AML-193 (cell line): ENCODE measurements around the gene MDFIC2.
A peak's percentile ranks its signal among the peaks of the same experiment; 100 is the strongest.
"Not testable (repeated sequence)": the region's sequence is repeated elsewhere in the genome, so short reads cannot be mapped to it uniquely, and the experiment has no call there.

Experiments
- DNase-seq, 2 experiments: peaks; one replicate each; lab custom pipeline; 2025; lab: John Stamatoyannopoulos, UW

The MDFIC2 gene

DNA sequence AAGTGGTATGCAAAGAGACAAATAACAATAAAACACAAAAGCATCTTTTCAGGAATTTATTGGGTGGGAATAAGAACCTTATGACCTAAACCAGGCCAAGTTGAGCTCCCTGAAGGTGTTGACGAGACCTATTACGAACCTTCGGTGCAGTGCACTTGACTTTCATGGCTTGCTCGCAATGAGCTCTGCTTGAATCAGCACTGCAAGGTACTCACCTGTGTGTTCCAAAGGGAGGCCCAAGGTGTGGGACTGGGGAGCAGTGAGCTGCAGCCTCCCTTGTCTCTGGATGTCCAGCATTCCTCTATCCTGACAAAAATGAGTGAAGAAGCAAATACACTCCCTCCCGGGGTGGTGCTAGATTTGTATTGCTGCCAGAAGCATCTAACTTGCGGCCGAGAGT lies at the start of gene MDFIC2:
TSS of gene MDFIC2 (minus strand) at position 303 of the 400 bp plus-strand sequence. CDS start 665 bp downstream, outside the sequence.
- no peak for DNase-seq

DNA sequence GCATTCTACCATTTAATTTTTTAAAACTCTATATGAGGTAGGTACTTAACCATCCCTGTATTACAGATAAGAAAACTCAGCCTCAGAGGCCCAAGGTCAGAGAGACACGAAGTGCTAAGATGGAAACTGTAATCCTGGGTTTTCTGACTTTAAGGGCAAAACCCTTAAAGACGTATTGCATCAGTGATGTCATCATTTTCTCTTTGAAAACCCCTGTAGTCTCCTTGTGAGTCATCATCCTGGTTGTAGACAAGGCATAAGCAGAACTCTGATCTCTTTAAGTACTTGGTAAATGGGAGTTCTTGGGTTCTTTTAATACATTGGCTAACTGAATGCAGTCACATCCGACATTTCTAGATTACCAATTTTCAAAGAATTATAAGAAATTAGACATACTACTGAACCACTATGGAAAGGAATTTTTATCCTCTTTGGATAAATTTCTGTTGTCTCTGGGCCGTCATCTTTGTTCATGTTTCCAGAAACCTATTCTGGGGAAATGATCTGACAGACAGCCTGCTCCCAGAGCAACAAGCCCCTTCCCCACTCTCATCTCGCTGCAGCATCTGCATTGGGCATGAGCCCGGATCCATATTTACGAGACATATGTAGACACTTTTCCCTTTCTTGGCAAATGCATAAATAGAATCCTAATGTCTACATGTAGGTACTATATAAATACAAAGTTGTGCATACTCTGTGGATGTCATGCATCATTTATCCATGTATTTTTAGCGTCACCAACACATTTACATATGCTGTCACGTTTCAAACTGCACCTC lies 48.7 kb upstream of the MDFIC2 start:
- DNase-seq, result no peak

DNA sequence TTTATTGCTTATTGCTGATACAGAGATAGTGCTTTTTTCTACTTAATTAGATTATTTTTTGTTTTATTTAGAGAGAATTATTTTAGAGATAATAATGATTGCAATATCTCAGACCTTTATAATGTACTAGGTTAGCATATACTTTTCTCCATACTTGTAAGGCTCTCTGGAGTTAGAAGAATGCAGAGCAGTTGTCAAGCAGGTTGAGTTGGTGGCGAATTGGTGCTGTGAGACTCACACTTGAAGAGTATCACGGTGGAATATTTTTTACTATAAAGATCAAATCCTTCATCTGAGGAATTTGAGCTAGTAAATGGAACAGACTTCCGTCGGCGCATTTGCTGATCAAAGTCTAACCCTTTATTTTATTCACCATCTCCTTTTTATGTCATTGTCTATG lies 47.3 kb upstream of the MDFIC2 start:
- no peak for DNase-seq

DNA sequence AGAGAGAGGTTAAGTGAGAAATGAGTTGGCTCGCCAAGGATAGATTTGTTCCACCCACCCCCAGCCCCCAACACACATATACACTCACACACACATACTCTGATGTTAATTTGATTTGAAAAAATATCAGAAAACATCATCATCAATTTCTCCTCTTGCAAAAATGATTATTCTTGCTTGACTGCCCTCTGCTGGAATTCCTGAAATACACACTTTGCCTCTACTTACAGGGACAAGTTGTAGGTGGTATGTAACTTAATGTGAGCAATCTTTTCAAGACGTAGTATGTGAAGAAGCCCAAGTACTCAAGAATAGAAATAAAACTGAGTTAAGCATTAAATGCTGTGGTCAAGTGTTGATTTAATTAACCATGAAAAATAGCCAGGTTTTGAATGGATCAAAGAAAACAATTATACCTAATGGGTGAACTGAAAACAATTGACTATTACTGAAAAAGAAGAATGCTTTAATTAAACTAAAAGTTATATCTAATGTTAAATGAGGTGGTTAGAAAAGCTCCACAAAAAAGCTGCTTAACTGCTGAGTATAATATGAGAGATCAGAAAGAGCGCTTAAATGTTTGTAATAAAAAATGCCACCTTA lies 46.6 kb upstream of the MDFIC2 start:
- DNase-seq, result peak; percentile 28 to 54

DNA sequence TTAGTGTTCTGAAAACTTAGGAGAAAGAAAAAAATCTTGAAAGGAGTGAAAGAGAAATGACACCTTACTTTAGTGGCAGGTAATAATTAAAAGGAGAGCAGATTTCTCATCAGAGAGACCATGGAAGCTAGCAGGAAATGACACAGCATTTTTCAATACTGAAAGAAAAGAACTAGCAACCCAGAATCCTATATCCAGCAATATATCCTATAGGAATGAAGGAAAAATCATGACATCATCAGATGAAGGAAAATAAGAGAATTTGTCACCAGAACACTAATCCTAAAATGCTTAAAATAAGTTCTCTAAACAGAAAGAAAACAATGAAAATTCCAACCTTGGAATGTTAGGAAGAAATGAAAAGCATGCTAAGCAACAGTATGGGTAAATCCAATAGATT lies 39.8 kb upstream of the MDFIC2 start:
- no peak for DNase-seq

DNA sequence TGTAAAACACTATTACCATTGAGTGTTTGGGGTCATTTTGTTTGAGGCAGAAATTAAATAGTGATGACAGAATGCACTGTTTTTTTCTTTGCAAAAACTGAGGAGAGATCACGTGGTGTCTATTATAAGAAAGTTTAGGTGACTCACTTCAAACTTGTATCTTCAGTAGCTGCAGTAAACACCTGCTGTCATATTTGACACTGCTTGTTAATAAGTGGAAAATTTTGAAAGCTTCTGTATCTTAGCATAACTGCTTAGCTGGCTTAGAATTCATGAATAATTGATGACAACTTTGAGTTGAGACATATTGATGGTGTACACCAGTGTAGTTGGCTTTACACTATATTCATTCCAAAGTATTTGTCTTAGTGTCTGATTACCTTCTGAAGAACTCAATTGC lies 29.7 kb upstream of the MDFIC2 start:
- no peak for DNase-seq

DNA sequence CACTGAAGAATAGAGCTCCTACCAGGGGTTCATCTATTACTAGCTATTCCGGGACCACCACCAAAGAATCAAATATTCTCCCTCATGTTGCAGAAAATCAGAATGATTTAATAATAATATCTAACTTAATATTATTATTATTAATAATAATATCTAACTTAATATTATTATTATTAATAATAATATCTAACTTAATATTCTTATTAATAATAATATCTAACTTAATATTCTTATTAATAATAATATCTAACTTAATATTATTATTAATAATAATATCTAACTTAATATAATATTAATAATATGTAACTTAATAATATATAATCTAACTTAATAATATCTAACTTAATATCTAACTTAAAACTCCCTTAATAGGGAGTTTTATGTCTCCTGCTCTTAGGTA lies 24.4 kb upstream of the MDFIC2 start:
- DNase-seq, result not testable (repeated sequence)

DNA sequence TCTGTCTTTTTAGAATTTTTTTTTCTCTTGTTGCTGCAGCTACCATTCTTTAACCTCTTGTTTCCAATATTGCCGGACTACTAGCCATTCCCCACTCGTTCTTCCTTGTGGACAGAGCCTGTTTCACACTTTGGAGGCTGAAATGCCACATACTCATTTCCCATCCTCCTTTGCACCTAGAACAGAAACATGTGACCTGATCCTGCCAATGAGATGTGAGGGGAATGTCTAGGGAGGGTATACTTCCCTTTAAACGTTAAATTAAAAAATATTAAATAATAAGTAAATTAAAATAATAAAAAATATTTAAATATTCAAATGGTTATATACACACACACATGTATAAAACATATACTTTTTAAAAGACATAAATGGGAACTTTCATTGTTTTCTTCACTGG lies 20.6 kb upstream of the MDFIC2 start:
- DNase-seq, result no peak

DNA sequence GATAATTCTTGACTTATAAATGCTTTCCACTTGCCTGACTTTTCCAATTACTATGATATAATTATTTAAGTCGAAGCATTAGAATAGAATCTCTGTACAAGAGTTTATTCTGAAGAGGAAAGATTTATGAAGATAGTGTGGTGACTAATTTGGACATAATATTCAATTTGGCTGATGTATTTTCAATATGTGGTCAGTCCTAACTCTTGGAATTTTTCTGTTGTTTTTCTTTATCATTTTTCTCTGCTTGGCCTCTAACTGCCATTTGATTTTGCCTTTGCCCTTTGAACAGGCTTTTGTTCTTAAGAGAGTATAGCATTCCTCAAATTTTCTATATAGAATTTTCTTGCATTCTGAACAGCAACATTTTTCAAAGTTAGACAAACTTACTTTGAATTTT lies 2.6 kb upstream of the MDFIC2 start:
- DNase-seq, result no peak

DNA sequence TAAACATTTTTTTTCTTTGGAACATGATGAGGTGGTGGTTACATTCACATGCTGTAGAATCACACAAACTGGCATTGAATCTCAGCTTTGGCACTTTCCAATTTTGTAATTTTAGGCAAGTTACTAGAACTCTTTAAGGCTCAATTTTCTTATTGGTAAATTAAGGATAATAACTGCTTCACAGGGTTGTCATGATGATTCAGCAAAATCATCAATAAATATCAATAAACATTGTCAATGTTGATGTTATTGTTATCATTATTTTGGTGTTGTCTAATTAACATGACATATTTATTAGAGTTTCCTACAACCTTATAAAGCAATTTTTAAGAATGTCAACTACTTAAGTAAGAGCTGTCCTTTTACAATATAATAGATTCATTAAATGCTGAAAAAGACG lies 1.6 kb downstream of the MDFIC2 start:
- DNase-seq, result no peak

DNA sequence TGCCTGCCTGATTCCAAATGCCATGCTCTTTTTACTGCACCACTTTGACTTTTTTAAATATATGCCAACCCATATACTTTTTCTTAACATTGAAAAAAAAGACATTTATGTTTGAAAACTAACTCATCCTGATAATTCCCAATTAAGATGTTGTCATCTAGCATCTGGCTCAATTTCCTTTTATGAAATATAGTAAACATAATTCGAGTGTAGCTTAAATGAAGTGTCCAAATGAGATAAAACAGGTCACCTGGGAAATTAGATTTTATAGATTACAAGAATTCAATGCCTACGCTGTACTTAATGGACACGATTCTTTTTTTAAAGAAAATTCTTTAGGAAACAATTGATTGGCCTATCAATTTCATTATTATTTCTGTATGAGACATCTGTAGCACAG lies 2.8 kb downstream of the MDFIC2 start:
- no peak for DNase-seq

DNA sequence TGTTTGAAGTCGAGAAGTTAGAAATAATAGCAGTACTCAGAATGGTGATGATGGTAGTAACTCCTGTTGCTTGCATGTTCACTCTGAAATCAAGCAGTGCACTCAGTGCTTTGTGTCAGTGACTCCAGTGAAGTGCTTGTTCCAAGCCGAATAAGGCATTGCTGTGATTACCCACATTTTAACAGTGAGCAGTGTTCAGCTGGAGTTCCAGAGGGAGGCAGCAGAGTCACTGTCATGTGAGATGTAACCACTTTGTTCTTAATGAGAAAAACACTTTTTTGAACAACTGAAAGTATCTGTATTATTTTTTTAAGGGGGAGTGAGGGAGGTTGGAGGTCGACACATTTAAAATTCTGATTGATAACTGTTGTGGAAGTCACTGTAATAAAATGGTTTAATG lies 3.7 kb downstream of the MDFIC2 start:
- DNase-seq, result no peak

DNA sequence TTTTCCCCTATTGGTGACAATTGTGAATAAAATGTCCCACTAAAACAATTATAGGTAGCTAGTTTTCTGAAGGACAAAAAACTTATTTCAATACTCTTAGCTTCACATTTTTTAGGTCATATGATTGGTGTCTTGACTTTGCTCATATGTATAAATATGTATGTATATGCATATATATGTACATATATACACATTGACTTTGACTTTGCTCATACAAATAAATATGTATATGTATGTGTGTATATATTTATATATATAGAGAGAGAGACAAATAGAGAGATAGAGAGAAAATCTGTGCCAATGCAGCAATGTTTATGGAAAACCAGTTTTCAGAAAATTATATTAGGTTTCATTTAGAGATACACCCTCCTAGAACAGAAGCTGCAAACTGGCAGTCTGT lies 5.7 kb downstream of the MDFIC2 start:
- no peak for DNase-seq

DNA sequence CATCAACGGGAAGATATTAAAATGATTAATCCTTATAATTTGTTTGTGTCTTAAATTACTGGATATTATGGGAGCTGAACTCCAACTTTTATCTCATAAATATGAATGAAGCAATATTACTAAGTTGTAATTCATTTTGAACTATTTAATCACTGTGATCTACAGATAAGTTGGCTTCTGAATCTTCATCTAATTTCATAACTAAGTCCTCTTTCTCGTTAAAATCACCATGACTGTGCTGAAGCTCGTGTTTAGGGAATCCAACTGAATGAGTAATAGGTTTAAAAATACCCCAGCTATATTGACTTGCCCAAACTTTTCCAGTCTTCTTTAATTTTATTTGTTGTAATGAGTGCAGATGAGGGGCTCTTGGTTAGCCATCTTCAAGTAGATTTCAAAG lies 14.1 kb downstream of the MDFIC2 start:
- DNase-seq, result no peak

DNA sequence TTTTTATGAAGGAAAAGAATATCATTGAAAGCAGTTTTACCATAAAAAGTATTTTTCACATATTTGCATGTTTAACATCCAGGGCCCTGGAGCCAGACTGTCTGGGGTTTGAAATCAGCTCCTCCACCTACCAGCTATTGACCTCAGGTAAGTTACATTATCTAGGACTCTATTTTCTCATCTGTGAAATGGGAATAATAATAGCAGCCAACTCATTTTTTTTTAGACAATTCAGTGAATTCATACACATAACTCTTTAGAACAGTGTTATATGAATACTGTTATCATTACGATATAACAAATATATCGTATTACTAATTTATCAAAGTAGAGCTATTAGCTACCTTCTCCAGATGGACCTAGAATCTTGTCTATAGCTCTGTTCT lies 21.3 kb downstream of the MDFIC2 start:
- DNase-seq, result no peak

DNA sequence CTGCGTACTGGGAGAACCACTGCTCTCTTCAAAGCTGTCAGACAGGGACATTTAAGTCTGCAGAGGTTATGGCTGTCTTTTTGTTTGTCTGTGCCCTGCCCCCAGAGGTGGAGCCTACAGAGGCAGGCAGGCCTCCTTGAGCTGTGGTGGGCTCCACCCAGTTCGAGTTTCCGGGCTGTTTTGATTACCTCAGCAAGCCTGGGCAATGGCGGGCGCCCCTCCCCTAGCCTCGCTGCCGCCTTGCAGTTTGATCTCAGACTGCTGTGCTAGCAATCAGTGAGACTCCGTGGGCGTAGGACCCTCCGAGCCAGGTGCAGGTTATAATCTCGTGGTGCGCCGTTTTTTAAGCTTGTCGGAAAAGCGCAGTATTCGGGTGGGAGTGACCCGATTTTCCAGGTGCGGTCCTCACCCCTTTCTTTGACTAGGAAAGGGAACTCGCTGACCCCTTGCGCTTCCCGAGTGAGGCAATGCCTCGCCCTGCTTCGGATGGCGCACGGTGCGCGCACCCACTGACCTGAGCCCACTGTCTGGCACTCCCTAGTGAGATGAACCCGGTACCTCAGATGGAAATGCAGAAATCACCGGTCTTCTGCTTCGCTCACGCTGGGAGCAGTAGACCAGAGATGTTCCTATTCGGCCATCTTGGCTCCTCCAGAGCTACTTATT lies 21.9 kb downstream of the MDFIC2 start:
- DNase-seq, result not testable (repeated sequence)

DNA sequence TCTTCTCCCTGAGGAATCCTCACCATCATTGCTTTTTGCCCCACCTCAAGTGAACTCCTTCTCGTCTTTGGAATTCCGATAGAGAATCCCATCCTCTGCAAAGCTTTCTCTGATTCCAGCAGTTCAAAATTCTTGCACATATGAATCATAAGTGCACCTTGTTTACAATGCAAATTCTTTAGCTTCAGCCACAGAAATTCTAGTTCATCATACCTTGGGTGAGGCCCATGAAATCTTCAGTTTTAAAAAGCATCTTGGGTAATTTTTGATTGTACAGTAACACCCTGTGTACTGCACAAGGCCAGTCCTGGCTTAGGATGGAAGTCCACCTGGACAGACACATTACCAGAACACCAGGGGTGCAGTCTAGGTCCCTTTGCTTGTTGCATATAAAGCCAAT lies 30.8 kb downstream of the MDFIC2 start:
- no peak for DNase-seq

DNA sequence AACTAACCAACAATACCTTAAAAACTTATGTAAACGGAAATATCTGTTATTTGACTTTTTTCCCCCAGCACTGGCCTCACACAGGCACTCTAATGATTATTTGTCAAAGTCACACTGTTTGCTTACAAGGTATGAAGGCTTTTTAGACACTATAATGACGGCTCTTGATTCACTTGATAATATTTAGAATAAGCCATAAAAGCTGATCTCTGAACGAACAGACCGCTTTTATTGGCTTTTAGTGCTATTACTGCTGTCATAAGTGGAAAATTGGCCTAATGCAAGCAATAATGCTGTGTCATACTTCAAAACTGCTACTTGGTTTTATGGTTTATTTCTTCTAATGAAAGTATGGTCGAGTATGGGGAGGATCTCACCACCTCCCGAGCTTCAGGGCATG lies 35.1 kb downstream of the MDFIC2 start:
- DNase-seq, result no peak

DNA sequence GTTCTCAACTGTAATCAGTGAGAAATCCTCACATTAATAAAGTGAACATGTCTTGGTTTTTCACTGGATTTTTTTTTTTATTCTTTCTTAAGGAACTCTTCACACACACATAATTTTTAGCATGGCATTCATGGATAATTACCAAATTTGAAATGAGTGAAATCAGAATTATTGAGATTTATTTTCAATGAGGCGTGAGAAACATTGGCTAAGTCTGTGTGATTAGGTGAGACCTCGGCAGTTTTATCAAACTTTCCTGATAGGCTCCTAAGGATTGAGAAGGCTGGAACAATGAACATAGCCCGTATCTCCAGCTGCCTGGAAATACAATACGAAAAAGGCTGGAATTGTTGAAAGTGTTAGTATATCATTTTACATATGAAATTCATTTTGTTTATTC lies 35.5 kb downstream of the MDFIC2 start:
- no peak for DNase-seq

DNA sequence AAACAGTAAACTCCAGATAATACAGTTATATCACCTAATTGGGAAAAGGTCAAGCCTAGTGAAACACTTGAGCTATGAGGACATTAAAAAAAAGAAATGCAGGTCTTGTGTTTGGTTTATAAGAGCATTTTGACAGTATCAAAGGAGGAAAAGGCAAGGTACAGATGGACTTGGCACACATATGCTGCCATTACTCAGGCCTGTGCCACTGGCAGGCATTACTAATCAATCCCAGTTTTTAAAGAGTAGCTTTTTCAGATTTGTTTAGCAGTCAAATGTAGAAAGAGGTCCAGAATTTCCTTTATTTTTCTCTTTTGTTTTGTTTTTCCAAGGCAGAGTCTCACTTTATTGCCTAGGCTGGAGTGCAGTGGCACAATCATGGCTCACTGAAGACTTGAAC lies 38.9 kb downstream of the MDFIC2 start:
- no peak for DNase-seq

DNA sequence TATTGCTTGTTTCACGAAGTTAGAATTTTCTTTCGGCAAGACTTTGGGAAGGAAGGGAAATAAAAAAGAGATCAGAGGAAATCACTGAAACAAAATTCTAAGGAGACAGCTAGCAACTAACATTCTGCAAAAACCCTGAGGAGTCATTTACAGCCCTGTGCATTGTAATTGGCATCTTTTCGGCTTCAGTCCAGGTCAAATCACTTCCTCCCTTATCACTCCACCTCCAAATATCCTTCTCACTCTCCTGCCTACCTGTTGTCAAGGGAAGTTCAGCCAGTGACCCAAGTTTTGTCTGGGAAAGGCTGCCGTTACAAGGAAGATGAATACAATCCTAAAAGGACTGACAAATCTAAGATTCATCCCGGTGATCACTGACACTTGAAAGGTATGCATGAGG lies 39.6 kb downstream of the MDFIC2 start:
- DNase-seq, result no peak

DNA sequence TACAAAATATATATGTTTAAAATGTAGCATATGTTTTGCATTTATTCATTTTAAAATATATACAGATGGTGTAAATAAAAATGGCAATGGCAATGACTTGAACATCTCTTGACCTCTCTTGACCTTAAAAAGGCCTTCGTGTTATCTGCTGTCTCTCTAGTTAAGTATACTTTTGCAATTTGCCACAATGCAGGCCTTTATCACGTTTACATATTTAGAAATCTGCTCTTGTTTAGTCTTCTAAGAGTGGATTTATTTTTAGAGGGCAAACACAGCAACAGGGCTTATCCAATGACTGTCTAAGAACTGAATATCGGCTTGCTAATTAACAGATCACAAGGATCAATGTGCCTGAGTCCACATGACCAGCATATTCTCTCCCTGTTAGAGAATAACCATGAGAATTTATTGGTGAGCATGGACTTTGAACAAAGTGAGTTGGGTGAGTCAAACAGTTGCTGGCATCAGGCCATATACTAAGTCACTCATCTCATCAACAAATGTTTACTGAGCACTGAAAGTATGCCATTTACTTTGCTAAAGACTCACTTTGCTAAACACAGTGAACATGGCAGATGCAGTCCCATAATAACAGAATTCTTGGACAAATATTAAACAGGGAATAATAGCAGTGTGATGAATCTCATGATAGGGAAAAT lies 48.2 kb downstream of the MDFIC2 start:
- no peak for DNase-seq

DNA sequence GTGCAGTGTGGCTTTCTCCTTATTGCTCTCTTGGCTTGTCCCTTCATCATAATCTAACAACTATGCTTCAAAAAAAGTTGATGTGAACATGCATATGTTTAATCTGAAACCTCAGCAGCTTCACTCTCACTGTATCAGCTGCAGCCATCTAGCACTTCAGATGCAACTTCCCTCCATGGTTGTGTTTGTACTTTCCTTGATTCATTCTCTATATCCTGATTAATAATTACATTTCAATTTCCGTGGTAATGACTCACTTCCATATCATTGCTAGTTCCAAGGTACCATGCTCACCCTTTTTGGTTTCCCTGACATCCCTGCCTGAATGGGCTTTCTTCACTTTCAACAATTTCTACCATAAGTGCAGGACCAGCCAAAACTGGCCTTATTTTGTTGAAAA lies 51.2 kb downstream of the MDFIC2 start:
- no peak for DNase-seq
